ENCODE measurements around the gene TMIGD2.
A peak's percentile ranks its signal among the peaks of the same experiment; 100 is the strongest.
"Not testable (repeated sequence)": the region's sequence is repeated elsewhere in the genome, so short reads cannot be mapped to it uniquely, and the experiment has no call there.

Gene TMIGD2

GRCh38 chr19:4266253-4267000 is 35.8 kb downstream of the TMIGD2 start:
- DNase-seq: peak in 1 of 2 experiments; percentile 3

- no peak for DNase-seq
Measured at GRCh38 chr19:4264812-4265211, 37.4 kb downstream of the TMIGD2 start.

- peak in 1 of 2 experiments; percentile 4 for DNase-seq
Measured at GRCh38 chr19:4260613-4261191, 41.5 kb downstream of the TMIGD2 start.

- no peak for DNase-seq
Measured at GRCh38 chr19:4258181-4258580, 44.0 kb downstream of the TMIGD2 start.

GRCh38 chr19:4257025-4257424 is 45.2 kb downstream of the TMIGD2 start:
- DNase-seq: no peak

GRCh38 chr19:4256563-4256962 is 45.6 kb downstream of the TMIGD2 start:
- no peak for DNase-seq

DNA sequence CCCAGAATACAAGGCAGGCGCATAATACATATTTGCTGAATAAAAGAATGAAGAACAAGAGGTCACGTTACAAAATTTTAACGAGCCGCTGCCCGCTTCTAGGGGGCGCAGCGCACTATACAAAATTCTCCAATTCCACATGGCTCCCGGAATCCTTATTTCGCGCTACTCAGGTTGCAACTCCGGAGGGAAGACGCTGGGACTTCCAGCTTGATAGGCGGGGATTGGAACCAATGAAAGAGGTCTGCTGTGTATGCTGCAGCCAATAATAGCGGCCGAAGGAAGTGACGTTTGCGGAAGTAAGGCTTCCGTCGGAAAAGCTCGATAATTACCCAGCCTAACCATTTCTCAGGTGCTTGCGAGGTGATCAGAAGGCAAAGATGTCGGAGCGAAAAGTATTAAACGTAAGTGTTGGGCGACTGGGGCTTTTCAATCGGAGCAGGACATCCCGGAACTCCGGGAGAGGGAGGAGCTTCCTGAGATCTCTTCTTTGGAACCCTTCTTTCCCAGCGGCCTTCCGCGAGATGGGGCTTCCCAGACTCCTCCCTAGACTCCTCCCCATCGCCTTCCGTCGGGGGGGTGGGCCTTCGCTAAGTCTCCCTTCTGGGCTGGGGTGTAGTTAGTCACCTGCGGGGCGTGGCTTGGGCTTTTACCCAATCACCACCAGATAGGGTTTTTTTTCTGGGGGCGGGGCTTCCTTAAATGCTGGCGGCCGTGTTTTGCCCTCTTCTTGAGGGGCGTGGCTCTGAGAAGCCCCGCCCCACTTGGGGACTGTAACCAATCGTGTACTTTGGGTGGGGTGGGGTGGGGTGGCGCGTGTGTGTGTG is 55.2 kb downstream of the TMIGD2 start, which contains the start of gene YJU2:
Gene YJU2, plus strand, starts transcription at position 314 of the 827 bp plus-strand sequence. Its CDS starts 67 bp downstream, at position 381.
- peak; percentile 97 for DNase-seq

DNA sequence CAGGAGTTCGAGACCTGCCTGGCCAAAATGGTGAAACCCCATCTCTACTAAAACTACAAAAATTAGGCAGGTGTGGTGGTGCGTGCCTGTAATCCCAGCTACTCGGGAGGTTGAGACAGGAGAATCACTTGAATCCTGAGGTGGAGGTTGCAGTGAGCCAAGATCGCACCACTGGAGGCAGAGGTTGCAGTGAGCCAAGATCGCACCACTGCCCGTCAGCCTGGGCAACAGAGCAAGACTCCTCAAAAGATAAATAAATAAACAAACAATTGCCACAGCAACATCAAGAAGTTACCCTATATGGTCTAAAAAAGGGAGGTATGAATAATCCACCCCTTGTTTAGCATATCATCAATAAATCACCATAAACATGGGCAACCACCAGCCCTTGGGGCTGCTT is 56.3 kb downstream of the TMIGD2 start:
- not testable (repeated sequence) for DNase-seq

Measured in AML-193 (cell line).